ENCODE measurements around the gene RAB34.

RAB34 gene, protein sequence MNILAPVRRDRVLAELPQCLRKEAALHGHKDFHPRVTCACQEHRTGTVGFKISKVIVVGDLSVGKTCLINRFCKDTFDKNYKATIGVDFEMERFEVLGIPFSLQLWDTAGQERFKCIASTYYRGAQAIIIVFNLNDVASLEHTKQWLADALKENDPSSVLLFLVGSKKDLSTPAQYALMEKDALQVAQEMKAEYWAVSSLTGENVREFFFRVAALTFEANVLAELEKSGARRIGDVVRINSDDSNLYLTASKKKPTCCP

DNA sequence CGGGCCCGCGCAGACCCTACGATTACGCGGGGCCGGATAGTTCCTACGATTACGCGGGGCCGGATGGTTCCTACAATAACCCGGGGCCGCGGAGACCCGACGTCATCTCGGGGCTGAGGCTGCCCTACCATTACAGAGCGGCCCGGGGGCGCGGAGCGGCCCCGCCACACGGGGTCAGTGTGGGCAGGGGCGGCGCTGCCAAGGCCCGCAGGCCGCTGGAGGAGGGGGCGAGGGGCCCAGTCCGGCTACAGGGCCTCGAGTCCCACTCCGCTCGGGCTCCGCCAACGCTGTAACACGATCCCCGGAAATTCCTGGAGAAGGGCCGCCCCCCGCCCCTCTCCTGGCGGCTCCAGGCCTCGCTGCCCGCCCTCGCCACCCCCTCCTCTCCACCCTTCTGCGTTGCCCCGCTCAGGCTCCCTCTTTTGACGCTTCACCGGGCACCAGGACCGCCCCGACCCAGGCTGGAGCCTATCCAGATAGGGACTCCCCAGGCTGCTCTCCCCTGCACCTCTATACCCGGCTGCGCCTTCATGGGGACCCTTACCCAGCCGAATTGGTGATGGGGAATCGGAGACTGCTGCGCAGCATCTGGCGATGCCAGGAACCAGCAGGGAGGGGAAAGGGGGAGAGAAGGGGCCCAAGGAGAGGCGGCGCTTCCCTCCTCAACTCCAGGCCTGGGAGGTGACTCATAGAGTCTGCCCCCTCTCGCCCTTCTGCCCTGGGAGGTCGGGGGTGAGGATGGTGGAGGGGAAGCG, at the start of gene RAB34:
RAB34 (minus strand) TSS at position 291 of the 755 bp plus-strand sequence. CDS start 602 bp downstream, outside the sequence.
- peak within 1 kb of the TSS; percentile 93 for H3K4me3 ChIP-seq (ENCODE audit: low read depth, low read length)
- TF ChIP-seq, protein P1, sequence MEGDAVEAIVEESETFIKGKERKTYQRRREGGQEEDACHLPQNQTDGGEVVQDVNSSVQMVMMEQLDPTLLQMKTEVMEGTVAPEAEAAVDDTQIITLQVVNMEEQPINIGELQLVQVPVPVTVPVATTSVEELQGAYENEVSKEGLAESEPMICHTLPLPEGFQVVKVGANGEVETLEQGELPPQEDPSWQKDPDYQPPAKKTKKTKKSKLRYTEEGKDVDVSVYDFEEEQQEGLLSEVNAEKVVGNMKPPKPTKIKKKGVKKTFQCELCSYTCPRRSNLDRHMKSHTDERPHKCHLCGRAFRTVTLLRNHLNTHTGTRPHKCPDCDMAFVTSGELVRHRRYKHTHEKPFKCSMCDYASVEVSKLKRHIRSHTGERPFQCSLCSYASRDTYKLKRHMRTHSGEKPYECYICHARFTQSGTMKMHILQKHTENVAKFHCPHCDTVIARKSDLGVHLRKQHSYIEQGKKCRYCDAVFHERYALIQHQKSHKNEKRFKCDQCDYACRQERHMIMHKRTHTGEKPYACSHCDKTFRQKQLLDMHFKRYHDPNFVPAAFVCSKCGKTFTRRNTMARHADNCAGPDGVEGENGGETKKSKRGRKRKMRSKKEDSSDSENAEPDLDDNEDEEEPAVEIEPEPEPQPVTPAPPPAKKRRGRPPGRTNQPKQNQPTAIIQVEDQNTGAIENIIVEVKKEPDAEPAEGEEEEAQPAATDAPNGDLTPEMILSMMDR (IDR thresholded peaks at IDR 0.05; ENCODE audit: low read depth, low read length), result peak; percentile 15; the same call in 1 of the 2 replicates

DNA sequence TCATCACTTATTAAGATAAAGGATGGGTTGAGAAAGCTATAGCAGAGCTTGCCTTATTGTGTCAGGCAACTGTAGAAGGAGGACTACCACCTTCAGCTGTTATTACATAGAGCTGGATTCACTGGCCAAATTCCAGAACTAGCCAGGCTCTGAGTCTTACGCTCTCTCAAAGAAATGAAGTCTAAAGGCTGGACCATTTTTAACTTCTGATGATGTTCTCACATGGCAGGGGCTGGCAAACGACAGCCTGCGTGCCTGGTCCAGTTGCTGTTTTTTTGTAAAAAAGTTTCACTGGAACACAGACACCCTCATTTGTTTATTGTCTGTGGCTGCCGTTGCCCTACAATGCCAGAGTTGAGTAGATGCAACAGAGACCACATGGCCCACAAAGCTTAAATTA, 47.4 kb upstream of the RAB34 start:
- TF ChIP-seq, protein P1 (IDR thresholded peaks at IDR 0.05; ENCODE audit: low read depth, low read length), result no peak
- no peak overlapping the region for H3K4me3 ChIP-seq (ENCODE audit: low read depth, low read length)

DNA sequence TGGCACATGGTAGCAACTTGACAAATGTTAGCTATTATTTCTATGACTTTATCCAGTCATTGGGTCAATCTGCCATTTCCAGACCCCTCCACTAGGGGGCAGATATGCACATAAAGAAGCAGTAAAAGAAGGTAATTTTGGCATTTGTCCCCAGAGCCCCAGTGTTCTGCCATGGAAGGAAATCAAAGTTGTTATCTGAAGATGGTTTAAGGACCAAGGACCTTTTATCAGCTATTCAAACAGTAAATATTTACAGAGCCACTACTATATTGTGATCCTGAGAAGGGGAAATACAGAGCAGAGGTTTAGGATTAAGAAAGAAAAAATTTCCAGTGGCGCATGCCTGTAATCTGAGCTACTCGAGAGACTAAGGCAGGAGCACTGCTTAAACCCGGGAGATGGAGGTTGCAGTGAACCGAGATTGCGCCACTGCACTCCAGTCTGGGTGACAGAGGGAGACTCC, 46.2 kb upstream of the RAB34 start:
- no peak overlapping the region for H3K4me3 ChIP-seq (ENCODE audit: low read depth, low read length)
- TF ChIP-seq, protein P1 (IDR thresholded peaks at IDR 0.05; ENCODE audit: low read depth, low read length), result peak; percentile 69

DNA sequence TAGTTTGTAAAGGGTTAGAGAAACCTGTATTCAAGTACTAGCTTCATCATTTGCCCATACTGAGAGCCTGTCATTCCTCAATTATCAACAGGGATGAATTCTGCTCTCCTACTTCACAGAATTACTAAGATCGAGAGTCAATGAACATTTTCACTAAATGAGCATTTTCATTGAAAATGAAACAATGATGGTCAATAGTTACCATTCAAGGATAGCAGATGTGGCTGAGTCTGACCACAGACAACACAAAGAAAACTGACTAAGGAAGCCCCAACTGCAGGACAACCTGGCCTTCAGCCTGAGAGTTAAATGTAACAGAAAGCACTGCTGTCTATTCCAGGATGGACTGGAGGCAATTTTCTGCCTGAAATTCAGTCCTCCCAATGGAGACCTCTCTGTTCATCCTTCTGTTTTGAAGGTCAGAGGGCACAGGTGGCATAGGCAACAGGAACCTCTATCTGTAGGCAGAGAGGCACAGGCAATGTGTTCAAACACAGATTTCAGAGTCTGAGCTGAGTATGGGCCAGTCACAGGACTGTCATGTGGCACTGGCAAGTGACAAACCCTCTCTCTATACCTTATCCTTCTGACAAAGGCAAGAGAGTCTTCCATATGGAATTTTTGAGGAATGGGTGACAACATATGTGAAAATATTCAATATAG, 45.6 kb upstream of the RAB34 start:
- TF ChIP-seq, protein P1 (IDR thresholded peaks at IDR 0.05; ENCODE audit: low read depth, low read length), result no peak
- no peak overlapping the region for H3K4me3 ChIP-seq (ENCODE audit: low read depth, low read length)

DNA sequence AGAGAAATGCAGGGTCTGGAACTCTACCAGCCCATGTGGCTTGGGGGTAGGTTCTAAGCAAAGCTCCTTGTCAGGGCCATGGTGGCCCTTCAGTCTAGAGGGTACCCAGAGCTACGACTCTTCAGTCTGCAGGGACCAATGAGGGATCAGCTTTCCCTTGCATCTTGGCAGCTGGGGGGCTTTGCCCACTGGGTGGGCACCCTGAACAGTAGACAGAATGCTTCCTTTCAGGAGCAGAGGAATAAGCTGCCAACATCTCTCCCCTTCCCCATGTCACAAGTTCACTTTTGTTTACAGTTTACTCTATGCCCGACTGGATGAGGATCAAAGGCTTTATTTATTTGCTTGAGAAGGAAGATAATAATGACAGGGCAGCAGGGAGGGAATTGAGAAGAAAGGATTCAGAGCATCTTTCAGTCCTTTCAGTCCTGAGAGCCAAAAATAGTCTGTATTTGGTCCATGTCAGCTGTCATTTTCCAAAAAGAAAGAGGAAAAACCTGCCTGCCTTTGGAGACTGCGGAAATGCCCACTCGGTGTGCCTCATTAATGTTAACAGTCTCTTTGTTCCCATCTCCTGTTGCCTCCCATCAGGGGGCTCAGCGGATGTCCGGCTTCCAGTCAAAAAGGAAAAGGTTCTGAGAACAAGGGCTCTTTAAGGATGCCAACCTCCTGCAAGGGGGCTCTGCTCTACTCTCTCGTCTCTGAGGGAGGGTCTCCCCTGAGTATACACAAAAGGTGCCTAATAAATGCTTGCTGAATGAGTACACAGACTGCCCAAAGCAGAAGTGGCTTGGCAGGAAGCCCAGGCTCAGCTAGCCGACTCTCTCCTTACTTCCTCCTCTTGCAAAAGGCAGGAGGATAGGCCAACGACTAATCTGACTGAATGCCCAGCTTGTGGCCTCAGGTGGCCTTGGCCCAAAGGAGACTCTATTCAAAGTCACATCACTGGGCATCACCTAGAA, 43.2 kb upstream of the RAB34 start:
- no peak overlapping the region for H3K4me3 ChIP-seq (ENCODE audit: low read depth, low read length)

DNA sequence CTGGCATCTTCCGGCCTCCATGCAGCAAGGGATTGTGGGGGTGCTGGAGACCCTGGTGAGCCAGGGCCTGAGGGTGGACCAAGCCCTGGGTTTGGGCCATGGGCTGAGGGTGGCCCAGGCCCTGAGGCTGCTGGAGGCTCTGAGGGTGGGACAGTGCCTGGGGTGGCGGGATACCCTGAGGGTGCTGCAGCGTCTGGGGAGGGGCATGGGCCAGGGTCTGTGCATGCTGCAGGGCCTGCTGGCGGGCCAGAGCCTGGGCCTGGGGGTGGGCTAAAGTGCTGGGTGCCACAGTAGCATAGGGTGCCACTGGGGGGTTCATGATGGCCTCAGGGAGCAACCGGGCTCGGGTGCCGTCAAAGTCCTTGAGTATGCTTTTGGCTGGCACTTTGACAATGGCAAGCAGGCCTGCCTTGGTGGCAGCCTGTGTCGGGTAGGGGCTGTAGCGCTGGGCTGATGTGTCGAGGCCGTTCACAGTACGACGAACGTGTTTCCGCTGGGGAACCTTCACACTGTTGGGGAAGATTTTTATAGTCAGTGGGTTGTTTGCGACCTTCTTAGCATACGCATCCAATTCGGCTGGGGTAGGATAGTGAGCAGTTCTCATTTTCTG, 41.7 kb upstream of the RAB34 start:
- H3K4me3 ChIP-seq (ENCODE audit: low read depth, low read length), result no peak overlapping the region
- TF ChIP-seq, protein P1 (IDR thresholded peaks at IDR 0.05; ENCODE audit: low read depth, low read length), result no peak

More for the DNA sequence above, 43.2 kb upstream of the RAB34 start:
- TF ChIP-seq, protein P1 (IDR thresholded peaks at IDR 0.05; ENCODE audit: low read depth, low read length), result no peak
